GM21576 (cell line): ENCODE data around the gene FNIP2.

ENCODE experiments used
- ATAC-seq: cut with Tn5 transposase; IDR thresholded peaks from one replicate; pipeline ENCODE4 v1.9.1; 2021; ENCODE audit warnings: mild to moderate bottlenecking, moderate library complexity; ENCODE audit not compliant: unreplicated experiment

Gene FNIP2

GRCh38 chr4:158835226-158836001 is 66.6 kb downstream of the FNIP2 start:
- no peak for ATAC-seq

DNA sequence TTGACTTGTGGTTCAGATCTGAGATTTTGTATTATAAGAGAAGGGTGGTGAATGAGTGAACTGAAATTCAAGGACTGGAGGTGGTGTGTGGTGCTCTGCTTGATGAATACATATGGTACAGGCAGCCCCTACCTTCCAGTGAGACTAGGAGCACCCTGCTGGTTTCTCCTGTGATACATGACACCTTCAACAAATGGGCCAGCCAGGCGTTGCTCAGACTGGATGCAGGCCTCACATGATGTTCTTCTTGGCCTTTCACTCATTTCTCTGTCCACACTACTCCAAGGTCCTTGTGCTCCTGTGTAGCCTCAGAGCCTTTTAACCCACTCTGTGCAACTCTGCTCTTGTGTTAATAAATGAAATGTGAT is 67.2 kb downstream of the FNIP2 start:
- no peak for ATAC-seq

GRCh38 chr4:158836828-158837449 is 68.1 kb downstream of the FNIP2 start:
- ATAC-seq = no peak

GRCh38 chr4:158837527-158838141 is 68.8 kb downstream of the FNIP2 start:
- ATAC-seq = no peak

DNA sequence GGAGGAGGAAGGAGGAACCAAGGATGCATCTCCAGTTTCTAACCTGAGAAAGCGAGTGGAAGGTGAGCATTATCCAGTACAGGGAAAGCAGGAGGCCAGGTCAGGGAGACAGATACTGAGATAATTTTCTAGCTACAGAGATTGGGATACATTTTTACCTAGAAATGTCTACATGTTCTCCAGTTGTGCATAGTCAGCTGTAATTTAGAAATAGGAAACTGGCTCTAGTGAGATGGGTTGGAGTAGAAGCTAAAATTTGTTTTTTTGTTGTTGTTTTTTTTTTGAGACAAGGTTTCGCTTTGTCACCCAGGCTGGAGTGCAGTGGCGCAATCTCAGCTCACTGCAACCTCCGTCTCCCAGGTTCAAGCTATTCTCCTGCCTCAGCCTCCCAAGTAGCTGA is 71.3 kb downstream of the FNIP2 start:
- ATAC-seq = no peak

DNA sequence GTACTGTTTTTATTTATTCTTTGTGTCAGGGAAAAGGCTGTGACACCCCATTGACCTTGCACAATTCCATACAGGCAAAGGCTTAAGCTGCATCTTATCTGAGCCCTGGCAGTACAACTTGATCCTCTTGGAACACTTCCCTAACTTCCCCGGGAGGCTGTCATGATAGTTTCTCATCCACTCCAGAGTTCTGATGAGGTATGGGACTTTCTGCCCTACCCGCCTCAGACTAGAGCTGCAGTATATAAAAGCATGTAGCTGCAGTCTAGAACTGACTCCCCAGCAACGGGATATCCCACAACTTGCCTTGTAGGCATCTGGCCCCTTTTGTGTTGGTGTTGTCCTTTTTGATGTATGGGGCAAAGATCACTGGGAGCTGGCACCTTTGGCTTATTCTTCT is 72.7 kb downstream of the FNIP2 start:
- no peak for ATAC-seq

- ATAC-seq = no peak
Observed at GRCh38 chr4:158845311-158846041, 76.7 kb downstream of the FNIP2 start.

DNA sequence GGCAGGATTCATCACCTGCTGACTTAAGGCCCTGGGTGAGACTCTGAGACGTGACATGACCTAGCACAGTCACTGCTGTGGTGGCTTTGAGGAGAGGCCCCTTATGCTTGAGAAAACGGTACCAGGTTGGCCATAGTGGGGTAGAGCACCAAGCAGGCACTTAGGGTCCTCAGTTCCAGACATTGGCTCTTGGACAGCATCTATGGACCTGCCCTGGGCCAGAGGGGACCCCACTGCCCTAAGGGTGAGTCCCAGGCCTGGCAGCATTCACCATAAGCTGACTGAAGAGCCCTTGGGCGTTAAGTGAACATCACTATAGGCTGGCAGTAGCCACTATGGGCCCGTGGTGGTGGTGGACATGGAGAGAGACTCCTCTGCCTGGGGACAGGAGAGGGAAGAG is 78.7 kb downstream of the FNIP2 start:
- no peak for ATAC-seq

DNA sequence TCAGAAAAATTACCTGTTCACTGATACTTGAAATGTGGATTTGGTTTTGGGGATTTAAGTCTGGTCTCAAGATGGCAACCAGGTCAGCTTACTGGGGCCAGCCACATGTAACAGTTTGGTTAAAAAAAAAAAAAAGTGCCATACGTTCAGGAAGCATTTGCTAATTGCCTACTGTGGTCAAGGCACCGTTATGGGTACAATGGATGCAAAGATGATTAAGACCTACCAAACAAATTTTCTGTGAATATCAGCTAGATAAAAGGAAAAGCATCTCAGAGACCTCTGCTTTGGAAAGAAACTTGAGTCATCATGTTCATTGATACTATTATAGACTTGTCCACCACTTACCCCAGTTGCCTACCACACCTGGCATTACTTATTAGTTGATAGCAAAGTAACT is 80.9 kb downstream of the FNIP2 start:
- ATAC-seq = no peak

DNA sequence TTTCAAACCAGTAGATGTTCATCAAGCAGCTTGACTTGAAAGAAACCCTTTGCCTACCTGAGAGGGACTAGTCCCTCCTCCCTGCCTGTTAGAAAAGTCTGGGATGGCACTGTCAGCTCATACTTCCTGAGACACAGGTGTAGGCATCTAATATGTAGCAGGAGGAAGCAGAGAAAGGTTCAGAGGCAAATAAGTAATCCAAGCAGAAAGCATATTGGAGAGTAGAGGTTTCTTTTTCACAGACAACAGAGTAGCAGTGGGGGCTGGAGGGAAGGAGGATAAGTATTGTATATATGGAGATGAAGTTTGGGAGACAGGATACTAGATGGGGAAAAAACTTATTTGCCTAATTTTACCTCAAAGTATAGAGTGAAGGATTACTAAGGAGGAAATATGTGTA is 81.5 kb downstream of the FNIP2 start:
- no peak for ATAC-seq

GRCh38 chr4:158850800-158851644 is 82.2 kb downstream of the FNIP2 start:
- ATAC-seq = no peak

DNA sequence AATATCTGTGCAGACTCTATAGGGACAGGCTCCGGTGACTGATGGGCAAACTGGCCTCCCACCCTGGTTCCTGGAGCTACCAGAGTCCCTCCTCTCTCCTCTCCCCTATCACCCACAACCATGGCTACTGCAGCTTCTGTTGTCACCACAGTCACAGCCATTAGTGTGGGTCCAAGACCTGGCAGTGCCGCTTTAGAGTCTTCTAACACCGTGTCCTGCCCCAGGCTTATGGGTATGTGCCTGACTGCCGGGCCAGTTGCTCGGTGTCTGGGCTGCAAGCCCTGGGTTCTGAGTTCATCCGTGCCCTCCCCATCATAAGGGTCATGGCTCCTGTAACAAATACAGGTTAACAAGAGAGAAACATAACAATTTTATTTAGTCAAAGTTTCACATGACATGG is 85.4 kb downstream of the FNIP2 start:
- ATAC-seq = no peak

- peak; percentile 58 for ATAC-seq
Observed at GRCh38 chr4:158856852-158857251, 88.0 kb downstream of the FNIP2 start.

DNA sequence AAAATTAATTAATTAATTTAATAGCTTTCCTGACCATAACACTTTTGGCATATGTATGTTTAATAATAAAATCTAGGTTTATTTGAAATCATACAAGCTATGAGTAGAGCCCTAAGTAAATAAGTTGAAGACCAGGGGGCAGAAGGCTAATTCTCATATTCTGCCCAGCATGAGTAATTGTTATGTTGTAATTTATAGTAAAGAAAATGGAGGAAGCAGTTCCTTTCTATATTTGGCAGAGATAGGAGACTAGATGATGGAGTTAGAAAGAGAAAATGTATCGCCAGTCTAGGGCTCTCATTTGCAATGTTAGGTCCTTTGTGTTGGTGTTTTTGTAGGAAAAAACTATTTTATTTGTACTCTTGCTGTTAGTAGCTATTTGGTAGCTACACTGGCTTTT is 89.1 kb downstream of the FNIP2 start:
- ATAC-seq = no peak

DNA sequence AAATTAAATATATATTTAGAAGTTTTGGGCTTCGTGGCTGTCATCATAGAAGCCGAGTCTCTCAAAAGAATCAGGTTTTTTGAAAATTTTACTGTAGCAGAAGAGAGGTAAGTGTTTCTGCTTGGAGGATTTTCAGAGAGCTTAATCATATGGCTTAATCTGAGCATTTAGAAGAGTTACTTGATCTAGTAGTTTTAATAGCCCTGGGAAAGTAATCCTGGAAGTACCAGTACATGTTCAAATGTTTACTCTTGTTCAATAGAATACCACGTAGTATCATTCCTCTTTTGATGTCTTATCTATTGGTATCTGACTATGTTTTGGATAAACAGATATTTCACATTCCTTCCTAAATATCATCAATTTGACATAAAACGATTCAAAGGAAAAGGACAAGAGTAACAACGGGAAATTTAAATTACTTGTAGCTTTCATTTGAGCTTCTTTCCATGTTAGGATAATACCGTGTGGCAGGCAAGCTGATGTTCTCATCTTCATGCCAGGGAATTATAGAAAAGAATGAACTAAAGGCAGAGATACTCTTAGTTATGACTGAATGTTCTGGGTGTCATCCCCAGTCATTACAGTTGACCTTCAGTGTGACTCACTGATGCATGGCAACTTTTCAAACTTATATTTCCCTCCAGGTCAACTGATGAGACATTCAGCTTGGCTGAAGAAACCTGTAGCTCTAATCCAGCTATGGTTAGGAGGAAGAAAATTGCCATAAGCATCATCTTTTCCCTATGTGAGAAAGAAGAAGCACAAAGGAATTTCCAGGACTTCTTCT is 89.8 kb downstream of the FNIP2 start:
- ATAC-seq = no peak

- ATAC-seq = no peak
Observed at GRCh38 chr4:158859661-158860060, 90.8 kb downstream of the FNIP2 start.

DNA sequence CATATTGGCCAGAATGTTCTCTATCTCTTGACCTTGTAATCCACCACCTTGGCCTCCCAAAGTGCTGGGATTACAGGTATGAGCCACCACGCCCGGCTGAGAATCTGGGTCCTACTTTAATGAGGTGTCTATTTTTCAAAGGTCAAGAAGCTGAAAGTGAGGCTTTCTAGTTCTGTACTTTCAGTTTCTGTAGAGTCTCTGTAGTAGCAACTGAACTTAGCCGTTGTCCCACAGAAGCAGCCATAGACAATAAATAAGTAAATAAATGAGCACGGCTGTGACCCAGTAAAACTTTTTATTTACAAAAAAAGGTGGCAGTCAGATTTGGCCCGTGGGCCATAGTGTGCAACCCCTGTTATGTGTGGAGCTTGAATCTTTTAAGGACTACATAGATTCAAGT is 92.0 kb downstream of the FNIP2 start:
- ATAC-seq = peak; percentile 86

GRCh38 chr4:158861281-158861680 is 92.5 kb downstream of the FNIP2 start:
- peak; percentile 40 for ATAC-seq

- no peak for ATAC-seq
Observed at GRCh38 chr4:158861766-158862165, 92.9 kb downstream of the FNIP2 start.

- ATAC-seq = no peak
Observed at GRCh38 chr4:158863296-158863695, 94.5 kb downstream of the FNIP2 start.
